Measurements from ENCODE around the gene NXF3.

- TF ChIP-seq CTCF (IDR thresholded peaks at IDR 0.05) (no peak), POLR2A (IDR thresholded peaks at IDR 0.05) (no peak)
Observed at GRCh38 chrX:103063191-103063845, 29.6 kb downstream of the NXF3 start.

All from esophagus squamous epithelium (tissue), 4 donors.